ENCODE measurements around the gene DCT.
"Not testable (repeated sequence)": the region's sequence is repeated elsewhere in the genome, so short reads cannot be mapped to it uniquely, and the experiment has no call there.

The DCT gene

GRCh38 chr13:94479616-94480015 lies at the start of gene DCT:
Gene DCT (minus strand): TSS chr13:94479682. CDS start chr13:94479255, 427 bp downstream.
- peak; percentile 86 for DNase-seq

DNA sequence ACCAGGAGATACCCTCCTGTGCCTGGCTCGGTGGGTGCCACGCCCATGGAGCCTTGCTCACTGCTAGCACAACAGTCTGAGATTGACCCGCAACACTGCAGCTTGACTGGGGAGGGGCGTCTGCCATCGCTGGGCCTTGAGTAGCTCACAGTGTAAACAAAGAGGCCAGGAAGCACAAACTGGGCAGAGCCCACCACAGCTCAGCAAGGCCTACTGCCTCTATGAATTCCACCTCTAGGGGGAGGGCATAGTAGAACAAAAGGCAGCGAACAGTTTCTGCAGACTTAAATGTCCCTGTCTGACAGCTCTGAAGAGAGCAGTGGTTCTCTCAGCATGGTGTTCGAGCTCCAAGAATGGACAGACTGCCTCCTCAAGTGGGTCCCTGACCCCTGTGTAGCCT lies 47.5 kb upstream of the DCT start:
- DNase-seq: not testable (repeated sequence)

- no peak for DNase-seq
Observed at GRCh38 chr13:94525781-94526180, 46.3 kb upstream of the DCT start.

DNA sequence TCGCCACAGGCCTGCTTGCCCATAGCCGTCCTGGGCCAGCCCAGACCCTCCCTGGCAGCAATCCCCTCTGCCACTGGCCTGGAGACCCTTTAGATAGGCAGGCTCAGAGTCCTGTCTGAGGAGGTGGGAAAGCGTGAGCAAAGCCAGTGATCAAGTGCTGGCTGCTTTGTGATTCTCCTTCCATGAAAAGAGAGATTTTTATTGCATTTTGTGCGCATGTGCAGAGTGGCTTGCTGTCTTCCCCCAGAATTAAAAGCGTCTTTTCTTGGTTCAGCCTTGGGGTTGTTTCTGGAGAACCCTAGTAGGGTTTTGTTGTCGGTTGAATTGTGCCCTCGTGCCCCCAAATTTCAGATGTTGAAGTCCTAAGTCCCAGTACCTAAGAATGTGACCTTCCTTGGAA lies 44.9 kb upstream of the DCT start:
- DNase-seq: no peak

DNA sequence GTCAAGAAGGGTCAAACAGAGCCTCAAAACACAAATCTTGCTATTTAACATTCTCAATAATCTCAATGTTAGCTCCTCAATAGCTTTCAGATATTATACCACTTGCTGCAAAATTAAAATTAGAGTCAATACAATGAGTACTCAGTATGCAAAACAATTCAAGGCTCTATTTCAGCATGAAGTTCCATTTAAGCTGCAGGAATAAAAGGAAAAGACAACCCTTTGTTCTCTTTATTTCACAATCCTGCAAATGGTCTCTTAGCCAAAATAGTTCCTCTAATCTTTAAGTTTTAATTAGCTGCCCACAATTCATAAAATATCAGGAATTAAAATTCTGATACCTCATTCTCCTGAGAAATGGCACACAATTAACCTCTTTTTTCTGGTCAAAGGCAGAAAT lies 40.5 kb upstream of the DCT start:
- DNase-seq: no peak

- DNase-seq: no peak
Observed at GRCh38 chr13:94516456-94516855, 37.0 kb upstream of the DCT start.

DNA sequence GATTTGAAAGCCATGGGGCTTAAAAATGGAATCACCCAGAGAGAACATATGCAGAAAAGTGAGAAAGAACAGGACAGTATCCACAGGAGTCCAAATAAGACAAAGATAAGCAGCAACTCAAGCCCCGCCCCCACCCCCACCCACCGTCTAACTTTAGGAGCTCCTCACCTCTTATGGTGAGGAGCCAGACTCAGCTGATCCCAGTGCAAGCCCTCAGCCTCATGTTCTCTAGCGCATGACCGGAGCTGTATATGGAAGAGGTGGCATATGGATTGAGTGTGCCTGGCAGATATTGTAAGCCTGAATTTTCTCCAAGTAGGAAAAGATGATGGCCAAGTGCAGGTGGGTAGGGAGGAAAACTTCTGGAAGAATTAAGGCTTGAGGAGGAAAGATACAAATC lies 36.4 kb upstream of the DCT start:
- no peak for DNase-seq

- no peak for DNase-seq
Observed at GRCh38 chr13:94515374-94515773, 35.9 kb upstream of the DCT start.

- DNase-seq: no peak
Observed at GRCh38 chr13:94513026-94513425, 33.5 kb upstream of the DCT start.

DNA sequence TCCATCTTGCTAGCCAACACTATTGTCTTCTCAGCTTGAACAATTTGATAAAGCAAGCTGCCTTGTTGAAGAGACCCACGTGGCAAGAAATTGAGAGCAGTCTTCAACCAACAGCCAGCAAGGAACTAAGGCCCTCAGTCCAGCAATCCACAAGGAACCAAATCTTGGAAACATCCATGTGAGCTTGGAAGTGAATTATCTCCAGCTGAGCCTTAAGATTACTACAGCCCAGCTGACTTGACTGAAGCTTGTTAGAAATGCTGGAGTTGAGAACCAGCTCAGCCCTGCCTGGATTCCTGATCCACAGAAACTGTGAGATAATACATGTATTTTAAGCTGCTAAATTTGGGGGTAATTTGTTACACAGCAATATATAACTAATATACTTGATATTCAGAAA lies 26.2 kb upstream of the DCT start:
- DNase-seq: no peak

DNA sequence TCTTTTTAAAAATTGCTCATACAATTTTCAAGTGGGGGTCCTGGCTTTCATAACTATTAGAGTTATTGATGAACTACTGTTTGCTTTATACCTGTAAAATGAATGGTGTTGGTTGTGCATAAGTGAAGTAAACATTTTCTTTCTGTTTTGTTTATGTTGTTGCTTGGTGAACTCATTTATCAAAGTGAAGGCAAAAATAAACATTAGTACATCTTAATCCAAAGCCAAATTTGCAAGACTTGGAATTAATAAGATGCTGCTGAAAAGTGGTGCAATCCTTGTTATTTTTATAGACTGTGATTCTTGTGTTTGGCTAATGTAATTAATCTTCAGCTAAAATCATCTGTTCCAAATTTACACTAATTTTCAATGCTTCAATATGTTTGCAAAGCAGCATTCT lies 24.4 kb upstream of the DCT start:
- no peak for DNase-seq

DNA sequence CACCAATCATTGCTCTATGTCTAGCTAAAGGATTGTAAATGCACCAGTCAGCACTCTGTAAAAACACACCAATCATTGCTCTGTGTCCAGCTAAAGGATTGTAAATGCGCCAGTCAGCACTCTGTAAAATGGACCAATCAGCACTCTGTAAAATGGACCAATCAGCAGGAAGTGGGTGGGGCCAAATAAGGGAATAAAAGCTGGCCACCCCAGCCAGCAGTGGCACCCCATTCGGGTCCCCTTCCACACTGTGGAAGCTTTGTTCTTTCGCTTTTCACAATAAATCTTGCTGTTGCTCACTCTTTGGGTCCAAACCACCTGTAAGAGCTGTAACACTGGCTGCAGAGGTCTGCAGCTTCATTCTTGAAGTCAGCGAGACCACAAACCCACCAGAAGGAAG lies 19.3 kb upstream of the DCT start:
- DNase-seq: not testable (repeated sequence)

DNA sequence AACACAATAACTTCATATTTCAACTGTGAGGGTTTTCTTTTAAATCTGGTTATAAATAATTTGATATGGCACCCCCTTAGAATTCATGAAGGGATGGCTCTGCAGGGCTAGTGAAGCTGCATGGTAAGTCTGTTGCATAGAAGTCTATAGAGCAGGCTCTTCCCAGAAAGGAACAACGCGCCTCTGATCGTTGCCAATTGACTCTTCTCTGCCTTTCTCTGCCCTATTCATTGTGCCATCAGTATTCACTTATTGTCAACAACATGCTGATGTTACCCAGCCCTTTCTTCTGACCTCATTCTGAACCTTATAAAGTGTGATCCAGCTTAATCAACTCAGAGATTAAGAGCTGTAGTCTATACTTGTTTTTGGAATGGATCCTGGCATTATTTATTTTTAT lies 16.3 kb upstream of the DCT start:
- no peak for DNase-seq

GRCh38 chr13:94494026-94494425 lies 14.5 kb upstream of the DCT start:
- peak; percentile 56 for DNase-seq

DNA sequence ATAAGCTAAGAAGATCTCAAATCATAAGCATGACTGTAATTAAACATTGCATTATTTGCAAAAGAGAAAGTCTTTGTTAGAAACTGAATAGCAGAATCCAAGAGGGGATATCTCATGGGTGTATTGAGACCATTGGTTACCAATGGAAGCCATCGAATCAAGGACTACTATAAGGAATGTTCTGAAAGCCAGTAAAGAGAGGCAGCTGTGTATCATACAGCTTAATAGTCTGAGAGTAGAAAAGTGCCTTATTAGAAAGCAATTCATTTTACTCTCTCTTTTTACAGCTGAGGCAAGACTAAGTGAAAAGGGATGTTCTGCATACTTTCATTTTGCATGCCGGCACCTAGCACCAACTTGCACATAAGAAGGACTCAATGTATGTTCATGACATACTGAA lies 7.6 kb upstream of the DCT start:
- DNase-seq: no peak

DNA sequence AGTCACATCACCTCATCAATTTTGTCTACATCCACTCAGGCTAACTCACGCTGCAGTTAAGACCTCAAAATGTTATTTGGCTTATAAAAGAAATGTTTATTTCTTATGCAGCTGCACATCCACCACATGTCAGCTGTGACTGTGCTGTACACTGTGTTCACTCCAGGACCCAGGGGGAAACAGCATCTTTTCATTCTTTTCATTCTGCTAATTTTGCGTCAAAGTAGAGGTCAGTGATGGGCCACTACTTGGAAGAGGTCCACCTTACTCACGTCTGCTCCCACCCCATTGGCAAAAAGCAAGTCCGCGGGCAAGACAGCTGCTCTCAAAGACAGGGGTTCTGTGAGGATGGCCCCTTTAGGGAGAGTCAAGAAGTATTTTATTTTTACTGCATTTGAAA lies 4.5 kb upstream of the DCT start:
- no peak for DNase-seq

DNA sequence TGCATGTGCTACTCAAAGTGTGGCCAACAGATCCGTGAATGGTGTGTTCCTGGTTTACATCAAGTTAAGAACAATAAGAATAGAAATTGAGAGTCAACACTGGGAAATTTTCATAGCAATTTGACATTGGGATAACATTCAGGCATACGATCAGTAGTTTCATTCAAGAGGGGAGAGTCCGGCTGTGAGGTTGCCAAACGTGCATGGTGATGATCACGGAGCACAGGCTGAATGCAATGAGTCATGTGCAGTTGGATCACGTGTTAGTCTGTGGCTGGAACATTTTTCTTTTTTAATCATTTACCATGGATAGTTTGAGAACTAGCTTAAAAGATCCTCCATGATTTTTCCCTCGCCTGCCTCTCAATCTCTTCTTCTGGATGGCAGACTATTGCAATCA lies 2.5 kb upstream of the DCT start:
- no peak for DNase-seq

- no peak for DNase-seq
Observed at GRCh38 chr13:94480672-94481145, 1.2 kb upstream of the DCT start.

- DNase-seq: no peak
Observed at GRCh38 chr13:94478913-94479312, 569 bp downstream of the DCT start.

GRCh38 chr13:94470126-94470525 lies 9.4 kb downstream of the DCT start:
- DNase-seq: no peak

GRCh38 chr13:94464771-94465170 lies 14.7 kb downstream of the DCT start:
- peak; percentile 19 for DNase-seq

GRCh38 chr13:94462670-94463069 lies 16.8 kb downstream of the DCT start:
- no peak for DNase-seq

DNA sequence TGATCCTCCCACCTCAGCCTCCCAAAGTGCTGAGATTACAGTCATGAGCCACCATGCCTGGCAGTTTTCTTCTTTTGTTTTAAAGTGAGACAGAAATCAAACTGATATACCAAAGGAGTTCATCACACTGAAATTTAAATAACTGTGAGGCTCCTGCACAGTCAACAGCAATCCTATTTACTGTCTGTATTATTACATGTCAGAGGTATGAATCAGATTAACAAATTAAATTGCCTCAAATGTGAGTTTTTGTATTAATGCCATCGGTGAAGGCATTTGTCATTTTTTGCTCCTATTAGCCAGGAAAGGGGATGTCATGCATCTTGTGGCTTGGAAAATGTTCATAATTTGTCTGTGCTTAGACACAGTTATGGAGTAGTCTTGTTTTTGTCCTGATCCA lies 20.4 kb downstream of the DCT start:
- DNase-seq: no peak

GRCh38 chr13:94455414-94455813 lies 24.1 kb downstream of the DCT start:
- no peak for DNase-seq

GRCh38 chr13:94454906-94455305 lies 24.6 kb downstream of the DCT start:
- no peak for DNase-seq

- DNase-seq: no peak
Observed at GRCh38 chr13:94454334-94454733, 25.1 kb downstream of the DCT start.
